SK-N-SH (cell line): ENCODE data around the gene VPS11. TPM values are rescaled to one million over a fixed set of nuclear protein-coding genes. Genes with fewer than 3 reads are reported as not detected.

Experiments
- CTCF ChIA-PET: fragments of 300-600, 350-600 bp; formaldehyde crosslinking; extraction: SDS; loops from one replicate; lab custom pipeline; 2021; lab: Yijun Ruan, JAX
- POLR2A ChIA-PET: fragments of 350-600 bp; sonication (Branson Sonifier 250); formaldehyde crosslinking; extraction: SDS; loops from one replicate; lab custom pipeline; 2020; ENCODE audit warnings: antibody characterized with exemption, inconsistent platforms; lab: Yijun Ruan, JAX
- DNase-seq: peaks from one replicate; pipeline ENCODE4 v3.0.0; 2012
- H2AFZ ChIP-seq: fragments of 200-600 bp; sonication (generic); 2 replicates; pipeline ENCODE4 v1.8.1; 2016; ENCODE audit warnings: antibody characterized with exemption, mild to moderate bottlenecking, low read depth
- H3F3A ChIP-seq: fragments of 200-600 bp; sonication (generic); replicated peaks from 2 replicates; pipeline ENCODE3; 2016; ENCODE audit warnings: antibody characterized with exemption, mild to moderate bottlenecking; ENCODE audit not compliant: insufficient read depth
- H3K27ac ChIP-seq, 2 experiments: fragments of 200-500 bp in 1 of 2; fragments of 200-600 bp in 1 of 2; sonication (Bioruptor generic) in 1 of 2; sonication (generic), shearing (Covaris generic) in 1 of 2; 2 replicates each; pipeline versions ENCODE4 v1.5.1 to v1.6.1; 2014 to 2016; ENCODE audit warnings: low read depth in 2 of 2, inconsistent platforms in 1 of 2, low read length in 1 of 2, mild to moderate bottlenecking in 1 of 2, mixed read lengths in 1 of 2
- H3K27me3 ChIP-seq: fragments of 200-600 bp; sonication (generic), shearing (Covaris generic); 2 replicates; pipeline ENCODE4 v1.6.1; 2016; ENCODE audit warnings: mixed run types; ENCODE audit not compliant: insufficient read depth
- H3K36me3 ChIP-seq, 2 experiments: fragments of 200-500 bp in 1 of 2; fragments of 200-600 bp in 1 of 2; sonication (Bioruptor generic) in 1 of 2; sonication (generic) in 1 of 2; replicated peaks in 1 of 2; 2 replicates each; pipeline versions ENCODE3 to v1.5.1; 2014 to 2016; ENCODE audit warnings: low read length in 1 of 2, mild to moderate bottlenecking in 1 of 2; ENCODE audit not compliant: insufficient read depth in 2 of 2, control insufficient read depth in 1 of 2
- H3K4me1 ChIP-seq, 2 experiments: fragments of 200-500 bp in 1 of 2; fragments of 200-600 bp in 1 of 2; sonication (Bioruptor generic) in 1 of 2; sonication (generic), shearing (Covaris generic) in 1 of 2; 2 replicates each; pipeline versions ENCODE4 v1.5.1 to v1.6.1; 2014 to 2016; ENCODE audit warnings: low read depth in 1 of 2, low read length in 1 of 2, mixed run types in 1 of 2; ENCODE audit not compliant: insufficient read depth in 2 of 2, control insufficient read depth in 1 of 2
- H3K4me2 ChIP-seq: fragments of 200-600 bp; sonication (generic), shearing (Covaris generic); 2 replicates; pipeline ENCODE4 v1.6.1; 2017; ENCODE audit warnings: mixed run types
- H3K4me3 ChIP-seq, 2 experiments: fragments of 200-500 bp in 1 of 2; fragments of 200-600 bp in 1 of 2; sonication (Bioruptor generic) in 1 of 2; sonication (generic), shearing (Covaris generic) in 1 of 2; 2 replicates each; pipeline versions ENCODE4 v1.5.1 to v1.8.1; 2014 to 2016; ENCODE audit warnings: low read depth in 2 of 2, inconsistent platforms in 1 of 2, low read length in 1 of 2, mild to moderate bottlenecking in 1 of 2, mixed read lengths in 1 of 2, moderate library complexity in 1 of 2
- H3K79me2 ChIP-seq: fragments of 200-600 bp; sonication (generic); 2 replicates; pipeline ENCODE4 v1.8.1; 2017; ENCODE audit warnings: mild to moderate bottlenecking; ENCODE audit not compliant: insufficient read depth
- H3K9ac ChIP-seq: fragments of 200-600 bp; sonication (generic); 2 replicates; pipeline ENCODE4 v1.6.1; 2017; ENCODE audit warnings: mixed run types
- H3K9me2 ChIP-seq: fragments of 200-600 bp; sonication (generic); 2 replicates; pipeline ENCODE4 v1.6.1; 2017; ENCODE audit warnings: mixed run types
- H3K9me3 ChIP-seq: fragments of 200-600 bp; sonication (generic); 2 replicates; pipeline ENCODE4 v1.6.1; 2017; ENCODE audit warnings: mixed run types, mild to moderate bottlenecking, moderate library complexity
- H4K20me1 ChIP-seq: fragments of 200-600 bp; sonication (generic); 2 replicates; pipeline ENCODE4 v1.6.1; 2017; ENCODE audit warnings: mild to moderate bottlenecking, mixed run types; ENCODE audit not compliant: insufficient read depth
- EP300 ChIP-seq, 2 experiments: IDR thresholded peaks; 2 replicates each; pipeline versions ENCODE4 v1.4.0 to v1.6.1; 2012; ENCODE audit warnings: borderline replicate concordance in 1 of 2, low read depth in 1 of 2, low read length in 1 of 2
- EZH2phosphoT487 ChIP-seq: fragments of 200-600 bp; sonication (generic); IDR thresholded peaks from 2 replicates; pipeline ENCODE4 v1.6.1; 2017; ENCODE audit warnings: low read depth, mixed run types, mild to moderate bottlenecking, antibody characterized with exemption, moderate library complexity, borderline replicate concordance
- FOXM1 ChIP-seq: IDR thresholded peaks from 2 replicates; pipeline ENCODE4 v1.4.0; 2012; ENCODE audit warnings: low read depth, mild to moderate bottlenecking
- GABPA ChIP-seq: IDR thresholded peaks from 2 replicates; pipeline ENCODE4 v1.4.0; 2012; ENCODE audit warnings: low read depth, mild to moderate bottlenecking
- MAX ChIP-seq: IDR thresholded peaks from 2 replicates; pipeline ENCODE4 v1.4.0; 2012; ENCODE audit warnings: low read depth
- MEF2A ChIP-seq: IDR thresholded peaks from 2 replicates; pipeline ENCODE4 v1.4.0; 2012; ENCODE audit warnings: low read depth, borderline replicate concordance
- MXI1 ChIP-seq: IDR thresholded peaks from 2 replicates; pipeline ENCODE4 v1.6.1; 2012; ENCODE audit warnings: mild to moderate bottlenecking, low read depth, low read length, improper control_type of control experiment
- NFIC ChIP-seq: IDR thresholded peaks from 2 replicates; pipeline ENCODE4 v1.4.0; 2012; ENCODE audit warnings: borderline replicate concordance
- NRF1 ChIP-seq: IDR thresholded peaks from 2 replicates; pipeline ENCODE4 v1.6.1; 2012; ENCODE audit warnings: low read depth, mild to moderate bottlenecking, low read length
- RFX5 ChIP-seq: IDR thresholded peaks from 2 replicates; pipeline ENCODE4 v1.6.1; 2012; ENCODE audit warnings: mild to moderate bottlenecking, improper control_type of control experiment, low read length
- SIN3A ChIP-seq: IDR thresholded peaks from 2 replicates; pipeline ENCODE4 v1.6.1; 2012; ENCODE audit warnings: low read depth, mild to moderate bottlenecking, low read length, moderate library complexity, borderline replicate concordance
- SMC3 ChIP-seq: IDR thresholded peaks from 2 replicates; pipeline ENCODE4 v1.6.1; 2012; ENCODE audit warnings: low read depth, low read length, improper control_type of control experiment
- TAF1 ChIP-seq: IDR thresholded peaks from 2 replicates; pipeline ENCODE4 v1.6.1; 2012; ENCODE audit warnings: low read depth, mild to moderate bottlenecking, low read length, moderate library complexity, borderline replicate concordance
- USF1 ChIP-seq: IDR thresholded peaks from 2 replicates; pipeline ENCODE4 v1.4.0; 2012; ENCODE audit warnings: low read depth, borderline replicate concordance
- WGBS: methylation state at CpG from one replicate; pipeline ENCODE4 v1.1.6; 2017; ENCODE audit warnings: low lambda C conversion rate; 5-methylcytosine and 5-hydroxymethylcytosine counted together
- polyA plus RNA-seq, 3 experiments: library from polyadenylated mRNA; depleted of rRNA; stranded (reverse); fragments of >200 nt; gene quantifications; 2 replicates each; pipeline ENCODE4 v1.2.3, GENCODE V29; 2012
- TF ChIP-seq, protein P1 (sequence below): IDR thresholded peaks from 2 replicates; pipeline ENCODE4 v1.6.1; 2012; ENCODE audit warnings: mild to moderate bottlenecking, low read depth, low read length, moderate library complexity
- TF ChIP-seq, protein P2 (sequence below): fragments of 150-350 bp; IDR thresholded peaks from 2 replicates; pipeline ENCODE4 v1.6.1; 2017; ENCODE audit warnings: antibody characterized with exemption, low read length, low read depth, borderline replicate concordance

The VPS11 gene
- polyA plus RNA-seq, 1 of the 3 experiments (the other 2 are of a cell fraction), result 14.8 TPM

DNA sequence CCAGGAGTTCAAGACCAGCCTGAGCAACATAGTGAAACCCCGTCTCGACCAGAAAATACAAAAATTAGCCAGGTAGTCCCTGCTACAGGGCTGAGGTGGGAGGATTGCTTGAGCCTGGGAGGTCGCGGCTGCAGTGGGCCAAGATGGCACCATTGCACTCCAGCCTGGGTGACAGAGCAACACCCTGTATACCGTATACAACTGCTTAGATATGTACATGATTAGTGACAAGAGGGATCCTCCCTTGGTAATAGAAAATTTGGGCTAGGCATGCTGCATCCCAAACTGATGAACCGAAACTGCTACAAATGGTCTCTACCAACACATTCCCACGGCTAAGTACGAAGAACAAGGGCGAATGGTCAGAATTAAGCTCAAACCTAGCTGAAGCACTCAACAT lies 24.7 kb upstream of the VPS11 start:
- ChIA-PET CTCF (interaction anchor here (1.1 to 1.6 kb wide), 3 partner anchors 13 to 24 kb away, joined by 3 read pairs; partner anchors contain the start of genes SLC37A4 and TRAPPC4), POLR2A (interaction anchor here (1.0 to 2.4 kb wide), 4 partner anchors 9 to 25 kb away, joined by 3 to 9 read pairs (median 4); partner anchors contain the start of gene VPS11)
- Histone ChIP-seq H3K79me2 (no peaks in the 10 kb centered on the region), H3K4me2 (no peak overlapping the region), H4K20me1 (no peaks in the 10 kb centered on the region), H3K9me3 (no peaks in the 10 kb centered on the region), H3K4me1 (no peaks in the 10 kb centered on the region), H3K9me2 (no peaks in the 10 kb centered on the region), H2AFZ (no peak overlapping the region), H3K27me3 (no peaks in the 10 kb centered on the region), H3K27ac (no peak overlapping the region), H3F3A (no peaks in the 10 kb centered on the region), H3K9ac (no peak overlapping the region), H3K36me3 (peaks cover 3 to 21% of the 10 kb centered on the region in 2 experiments), H3K4me3 (no peak overlapping the region)
- 94% methylated on average over 9 of the region's 9 CpGs for WGBS
- no peak for TF ChIP-seq MEF2A
- no peak for TF ChIP-seq GABPA
- TF ChIP-seq, protein P1, sequence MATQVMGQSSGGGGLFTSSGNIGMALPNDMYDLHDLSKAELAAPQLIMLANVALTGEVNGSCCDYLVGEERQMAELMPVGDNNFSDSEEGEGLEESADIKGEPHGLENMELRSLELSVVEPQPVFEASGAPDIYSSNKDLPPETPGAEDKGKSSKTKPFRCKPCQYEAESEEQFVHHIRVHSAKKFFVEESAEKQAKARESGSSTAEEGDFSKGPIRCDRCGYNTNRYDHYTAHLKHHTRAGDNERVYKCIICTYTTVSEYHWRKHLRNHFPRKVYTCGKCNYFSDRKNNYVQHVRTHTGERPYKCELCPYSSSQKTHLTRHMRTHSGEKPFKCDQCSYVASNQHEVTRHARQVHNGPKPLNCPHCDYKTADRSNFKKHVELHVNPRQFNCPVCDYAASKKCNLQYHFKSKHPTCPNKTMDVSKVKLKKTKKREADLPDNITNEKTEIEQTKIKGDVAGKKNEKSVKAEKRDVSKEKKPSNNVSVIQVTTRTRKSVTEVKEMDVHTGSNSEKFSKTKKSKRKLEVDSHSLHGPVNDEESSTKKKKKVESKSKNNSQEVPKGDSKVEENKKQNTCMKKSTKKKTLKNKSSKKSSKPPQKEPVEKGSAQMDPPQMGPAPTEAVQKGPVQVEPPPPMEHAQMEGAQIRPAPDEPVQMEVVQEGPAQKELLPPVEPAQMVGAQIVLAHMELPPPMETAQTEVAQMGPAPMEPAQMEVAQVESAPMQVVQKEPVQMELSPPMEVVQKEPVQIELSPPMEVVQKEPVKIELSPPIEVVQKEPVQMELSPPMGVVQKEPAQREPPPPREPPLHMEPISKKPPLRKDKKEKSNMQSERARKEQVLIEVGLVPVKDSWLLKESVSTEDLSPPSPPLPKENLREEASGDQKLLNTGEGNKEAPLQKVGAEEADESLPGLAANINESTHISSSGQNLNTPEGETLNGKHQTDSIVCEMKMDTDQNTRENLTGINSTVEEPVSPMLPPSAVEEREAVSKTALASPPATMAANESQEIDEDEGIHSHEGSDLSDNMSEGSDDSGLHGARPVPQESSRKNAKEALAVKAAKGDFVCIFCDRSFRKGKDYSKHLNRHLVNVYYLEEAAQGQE, result no peak
- TF ChIP-seq USF1, result no peak
- no peak for TF ChIP-seq SIN3A
- no peak for TF ChIP-seq TAF1
- TF ChIP-seq EP300 (IDR thresholded peaks at IDR 0.05; ENCODE audit: borderline replicate concordance in 1 of 2, low read depth in 1 of 2, low read length in 1 of 2), result no peak
- TF ChIP-seq SMC3, result no peak
- no peak for TF ChIP-seq NFIC
- TF ChIP-seq RFX5, result no peak
- TF ChIP-seq MAX, result no peak
- TF ChIP-seq NRF1, result no peak
- no peak for TF ChIP-seq FOXM1
- no peak for TF ChIP-seq EZH2phosphoT487
- TF ChIP-seq, protein P2, sequence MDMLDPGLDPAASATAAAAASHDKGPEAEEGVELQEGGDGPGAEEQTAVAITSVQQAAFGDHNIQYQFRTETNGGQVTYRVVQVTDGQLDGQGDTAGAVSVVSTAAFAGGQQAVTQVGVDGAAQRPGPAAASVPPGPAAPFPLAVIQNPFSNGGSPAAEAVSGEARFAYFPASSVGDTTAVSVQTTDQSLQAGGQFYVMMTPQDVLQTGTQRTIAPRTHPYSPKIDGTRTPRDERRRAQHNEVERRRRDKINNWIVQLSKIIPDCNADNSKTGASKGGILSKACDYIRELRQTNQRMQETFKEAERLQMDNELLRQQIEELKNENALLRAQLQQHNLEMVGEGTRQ, result no peak
- no peak for TF ChIP-seq MXI1
- no peak for DNase-seq
